ENCODE data around the gene ZNF579. TPM values are rescaled to one million over a fixed set of nuclear protein-coding genes. Genes with fewer than 3 reads are reported as not detected.

The ZNF579 gene
- polyA plus RNA-seq, 1 donor from 2014 or later: 7.4 TPM

Other genes starting within 250 kb of the ZNF579 start
- gene KMT5C, start 241.0 kb downstream of the ZNF579 start, polyA plus RNA-seq: 50.9 and 72.1 TPM in 2 replicates
- 0.17 TPM in 1 of 2 replicates, not detected in the other for gene COX6B2, start 226.1 kb downstream of the ZNF579 start, polyA plus RNA-seq
- gene GARIN5B, start 217.6 kb downstream of the ZNF579 start, polyA plus RNA-seq: not detected in 2 replicates
- 0.62 and 1.7 TPM in 2 replicates for gene IL11, start 210.4 kb downstream of the ZNF579 start, polyA plus RNA-seq
- not detected in 2 replicates for gene TMEM190, start 204.0 kb downstream of the ZNF579 start, polyA plus RNA-seq
- not detected in 2 replicates for gene TMEM238, start 196.6 kb downstream of the ZNF579 start, polyA plus RNA-seq
- 135 and 195 TPM in 2 replicates for gene RPL28, start 194.9 kb downstream of the ZNF579 start, polyA plus RNA-seq
- gene UBE2S, start 173.1 kb downstream of the ZNF579 start, polyA plus RNA-seq: 119 and 188 TPM in 2 replicates
- 4.5 and 7.1 TPM in 2 replicates for gene SHISA7, start 137.5 kb downstream of the ZNF579 start, polyA plus RNA-seq
- gene ISOC2, start 119.2 kb downstream of the ZNF579 start, polyA plus RNA-seq: 47.7 and 48.1 TPM in 2 replicates
- gene C19orf85, start 116.1 kb downstream of the ZNF579 start, polyA plus RNA-seq: 0.19 and 3.0 TPM in 2 replicates
- gene ZNF628, start 104.2 kb downstream of the ZNF579 start, polyA plus RNA-seq: 0.37 and 0.68 TPM in 2 replicates
- 129 and 145 TPM in 2 replicates for gene NAT14, start 95.7 kb downstream of the ZNF579 start, polyA plus RNA-seq
- gene SSC5D, start 92.4 kb downstream of the ZNF579 start, polyA plus RNA-seq: 0.45 and 1.4 TPM in 2 replicates
- not detected in 2 replicates for gene SBK2, start 43.7 kb downstream of the ZNF579 start, polyA plus RNA-seq
- not detected in 2 replicates for gene SBK3, start 35.3 kb downstream of the ZNF579 start, polyA plus RNA-seq
- gene FIZ1, start 18.7 kb upstream of the ZNF579 start, polyA plus RNA-seq: 5.1 and 7.4 TPM in 2 replicates
- 3.2 and 3.9 TPM in 2 replicates for gene ZNF524, start 19.4 kb upstream of the ZNF579 start, polyA plus RNA-seq
- gene ZNF865, start 24.8 kb upstream of the ZNF579 start, polyA plus RNA-seq: 1.7 and 2.1 TPM in 2 replicates
- 10.3 and 10.7 TPM in 2 replicates for gene ZNF784, start 43.7 kb upstream of the ZNF579 start, polyA plus RNA-seq
- 11.7 and 17.3 TPM in 2 replicates for gene ZNF580, start 60.2 kb upstream of the ZNF579 start, polyA plus RNA-seq
- gene ZNF581, start 62.8 kb upstream of the ZNF579 start, polyA plus RNA-seq: 14.8 and 15.3 TPM in 2 replicates
- 33.8 and 40.7 TPM in 2 replicates for gene CCDC106, start 67.4 kb upstream of the ZNF579 start, polyA plus RNA-seq
- 129 and 158 TPM in 2 replicates for gene U2AF2, start 74.2 kb upstream of the ZNF579 start, polyA plus RNA-seq
- 21.0 and 23.6 TPM in 2 replicates for gene EPN1, start 94.4 kb upstream of the ZNF579 start, polyA plus RNA-seq
- gene NLRP9, start 157.6 kb upstream of the ZNF579 start, polyA plus RNA-seq: not detected in 2 replicates
- gene RFPL4A, start 178.2 kb upstream of the ZNF579 start, polyA plus RNA-seq: not detected in 2 replicates
- not detected in 2 replicates for gene RFPL4AL1, start 188.3 kb upstream of the ZNF579 start, polyA plus RNA-seq

All from neural cell (in vitro differentiated cells).